Hepatocyte (in vitro differentiated cells): Measurements from ENCODE around the gene PALD1.

ENCODE experiments used
- CTCF ChIP-seq: fragments of 200-600 bp; sonication (generic); IDR thresholded peaks from 2 replicates; pipeline ENCODE4 v1.5.1; 2016; ENCODE audit warnings: antibody characterized with exemption, mild to moderate bottlenecking; ENCODE audit not compliant: poor library complexity
- EZH2 ChIP-seq: fragments of 200-600 bp; sonication (generic); IDR thresholded peaks from 2 replicates; pipeline ENCODE4 v1.6.1; 2016; ENCODE audit warnings: antibody characterized with exemption, mild to moderate bottlenecking, borderline replicate concordance
- EZH2phosphoT487 ChIP-seq: fragments of 200-600 bp; sonication (generic); IDR thresholded peaks from one replicate; pipeline ENCODE4 v1.6.1; 2018; ENCODE audit warnings: antibody characterized with exemption, mild to moderate bottlenecking, low read depth, moderate library complexity; ENCODE audit not compliant: unreplicated experiment, severe bottlenecking

GRCh38 chr10:70504521-70505358 lies 26.2 kb downstream of the PALD1 start:
- TF ChIP-seq EZH2 (no peak), EZH2phosphoT487 (no peak), CTCF (no peak)
